Erythroblast (primary cell): ENCODE data around the gene COL9A3.

ENCODE experiments used
- DNase-seq, 2 experiments: peaks; one replicate each; lab custom pipeline; 2025; lab: John Stamatoyannopoulos, UW
- GATA1 ChIP-seq: IDR thresholded peaks from 2 replicates; pipeline ENCODE4 v1.6.1; 2011; ENCODE audit warnings: low read depth, mild to moderate bottlenecking, control low read depth, low read length, moderate library complexity
- POLR2A ChIP-seq: IDR thresholded peaks from 2 replicates; pipeline ENCODE4 v1.6.1; 2011; ENCODE audit warnings: mild to moderate bottlenecking, low read length

Gene COL9A3

DNA sequence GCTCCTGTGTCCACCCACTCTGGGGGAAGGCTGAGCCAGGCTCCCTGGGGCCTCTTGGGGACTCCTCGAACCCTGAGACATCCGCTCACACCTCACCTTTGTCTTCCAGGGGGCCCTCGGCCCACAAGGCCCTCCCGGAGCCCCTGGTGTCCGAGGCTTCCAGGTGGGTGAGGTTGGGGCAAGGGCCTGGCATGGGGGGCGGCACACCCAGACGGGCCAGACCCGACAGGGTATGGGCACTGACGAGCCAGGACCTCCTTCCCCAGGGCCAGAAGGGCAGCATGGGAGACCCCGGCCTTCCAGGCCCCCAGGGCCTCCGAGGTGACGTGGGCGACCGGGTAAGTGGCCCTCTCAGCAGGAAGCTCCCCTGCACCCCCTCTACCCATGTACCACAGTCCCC lies 13.4 kb downstream of the COL9A3 start:
- no peak for DNase-seq
- no peak for TF ChIP-seq POLR2A
- no peak for TF ChIP-seq GATA1

DNA sequence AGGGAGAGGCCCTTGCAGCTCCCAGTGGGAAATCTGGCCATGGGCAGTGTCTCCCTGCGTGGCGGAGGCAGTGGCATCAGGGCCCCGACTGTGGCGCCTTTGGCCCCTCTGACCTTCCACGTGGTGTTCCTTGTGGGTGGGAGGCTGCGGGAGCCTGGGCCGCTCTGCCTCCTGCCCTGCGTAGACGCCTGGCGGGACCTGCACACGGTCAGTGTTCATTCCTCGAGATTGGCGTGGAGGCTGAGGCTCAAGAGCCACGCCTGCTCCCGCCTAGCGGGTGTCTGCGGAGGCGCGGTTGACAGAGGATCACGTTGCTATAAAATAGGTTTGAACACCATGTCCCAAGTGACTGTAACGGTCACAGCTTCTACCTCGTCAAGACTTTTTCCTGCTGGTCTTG lies 14.0 kb downstream of the COL9A3 start:
- DNase-seq = no peak
- TF ChIP-seq GATA1 = no peak

DNA sequence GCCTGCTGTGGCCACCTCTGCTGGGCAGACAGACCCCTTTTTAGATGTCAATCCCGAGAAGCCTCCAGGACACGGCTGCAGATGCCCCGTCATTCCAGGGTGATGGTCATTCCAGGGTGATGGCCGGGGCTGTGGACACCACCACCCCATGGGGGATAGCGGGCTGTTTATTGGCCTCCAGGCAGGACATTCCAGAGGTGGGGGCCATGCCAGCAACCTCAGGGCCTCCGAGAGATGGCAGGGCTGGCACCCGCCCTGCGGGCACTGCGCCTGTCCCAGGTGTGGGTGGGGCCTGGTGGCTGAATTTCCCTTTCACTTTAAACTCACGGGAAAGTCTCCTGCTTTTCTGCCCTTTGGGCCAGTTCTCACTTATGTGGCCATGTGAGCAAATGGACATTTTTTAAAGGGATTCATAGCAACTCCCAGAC lies 14.5 kb downstream of the COL9A3 start:
- TF ChIP-seq GATA1 = no peak
- no peak for TF ChIP-seq POLR2A
- DNase-seq = no peak

DNA sequence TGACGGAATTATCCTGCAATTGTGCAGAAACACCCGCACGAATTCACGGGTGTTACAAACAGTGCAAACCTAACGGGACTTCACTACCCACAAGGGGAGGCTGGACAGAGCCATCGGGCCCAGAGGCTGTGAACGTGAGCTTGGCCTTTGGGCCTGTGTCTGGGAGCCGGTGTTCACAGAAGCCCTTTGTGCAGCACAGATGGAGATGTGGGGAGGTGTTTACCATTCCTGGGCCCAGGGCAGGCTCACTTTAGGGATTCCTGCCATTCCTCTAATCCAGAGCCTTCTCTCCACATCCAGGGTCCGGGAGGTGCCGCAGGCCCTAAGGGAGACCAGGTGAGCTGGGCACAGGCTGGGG lies 15.0 kb downstream of the COL9A3 start:
- TF ChIP-seq GATA1 (no peak), POLR2A (no peak)
- no peak for DNase-seq

DNA sequence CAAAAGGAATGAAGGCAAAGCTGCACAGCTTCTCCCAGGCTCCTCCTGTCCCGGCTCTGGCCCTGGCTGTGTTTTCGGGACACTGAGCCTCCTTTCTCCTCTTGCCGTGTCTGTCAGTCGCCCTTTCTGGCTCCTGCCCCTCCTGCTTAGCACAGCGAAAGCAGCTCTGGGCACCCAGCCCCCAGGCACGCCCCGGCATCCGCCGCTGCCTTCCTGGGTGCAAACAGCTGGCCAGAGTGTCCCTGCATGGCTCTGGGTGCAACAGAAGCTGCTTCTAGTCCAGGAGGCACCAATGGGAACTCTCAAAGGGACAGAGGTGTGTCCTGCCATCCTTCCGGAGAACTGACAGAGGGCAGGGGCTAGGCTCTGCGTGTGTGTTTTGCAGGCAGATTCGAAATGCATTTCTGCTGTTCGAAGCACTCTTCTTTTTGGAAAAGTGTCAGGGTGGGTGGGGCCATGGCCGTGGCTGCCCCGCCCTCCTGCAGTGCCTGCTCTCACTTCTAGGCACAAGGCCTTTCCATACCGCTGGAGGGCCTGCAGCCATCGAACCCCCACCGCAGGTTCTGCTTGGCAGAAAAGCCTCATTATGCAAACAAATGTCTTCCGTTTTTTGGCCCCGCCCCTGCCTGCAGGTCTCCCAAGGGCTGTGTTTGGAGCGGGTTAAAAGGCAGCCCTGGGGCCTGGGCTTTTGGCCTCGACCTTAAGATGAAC lies 15.5 kb downstream of the COL9A3 start:
- peak; percentile 44 to 47 for DNase-seq
- TF ChIP-seq POLR2A (no peak), GATA1 (no peak)

DNA sequence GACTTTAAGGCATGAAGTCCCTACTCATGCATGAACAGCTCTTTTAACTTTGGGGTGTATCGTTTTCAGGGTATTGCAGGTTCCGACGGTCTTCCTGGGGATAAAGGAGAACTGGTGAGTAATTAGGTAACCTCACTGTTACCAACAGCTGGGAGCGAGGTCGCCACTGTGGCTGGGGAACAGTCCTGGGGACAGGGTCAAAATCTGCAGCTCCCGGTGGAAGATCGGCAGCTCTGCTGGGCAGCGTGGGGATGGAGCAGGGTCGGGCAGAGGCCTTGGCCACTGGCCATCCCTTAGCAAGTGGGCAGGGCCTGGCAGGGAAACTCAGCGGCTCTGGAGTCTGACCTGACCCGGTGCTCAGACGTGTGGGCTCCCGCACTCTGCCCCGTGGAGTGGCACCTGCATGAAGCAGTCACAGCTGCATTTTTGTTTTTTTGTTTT lies 16.1 kb downstream of the COL9A3 start:
- TF ChIP-seq GATA1 (no peak), POLR2A (no peak)

DNA sequence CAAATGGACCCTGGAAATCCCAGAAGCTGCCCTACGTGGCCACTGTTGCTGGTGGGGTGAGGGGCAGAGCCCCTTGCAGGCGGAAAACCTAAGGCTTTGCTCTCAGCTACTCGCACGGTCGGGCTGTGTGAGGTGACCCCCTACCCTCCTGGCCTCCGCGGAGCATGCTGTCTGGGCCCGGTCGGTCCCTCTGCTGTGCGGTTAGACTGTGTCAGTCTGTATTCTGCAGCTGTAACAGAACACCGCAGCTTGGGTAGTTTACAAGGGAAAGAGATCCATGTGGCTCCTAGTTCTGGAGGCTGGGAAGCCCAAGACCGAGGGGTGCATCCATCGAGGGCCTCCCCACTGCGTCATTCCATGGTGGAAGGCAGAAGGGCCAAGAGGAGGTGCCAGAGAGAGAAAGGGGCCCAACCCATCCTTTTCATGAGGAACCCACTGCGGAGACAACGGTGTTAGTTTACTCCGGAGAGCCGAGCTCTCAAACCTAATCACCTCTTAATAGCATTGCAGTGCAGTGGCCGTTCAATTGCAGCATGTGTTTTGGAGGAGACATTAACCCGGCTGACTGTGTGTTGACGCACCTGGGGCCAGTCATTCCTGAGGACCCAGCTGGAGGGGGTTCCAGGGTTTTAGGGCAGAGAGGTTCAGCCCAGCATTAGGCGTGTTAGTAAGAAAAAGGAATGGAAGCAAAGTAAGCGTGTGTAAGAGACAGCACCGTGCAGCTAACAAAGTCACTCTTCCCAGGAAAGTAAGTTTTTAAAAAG lies 18.3 kb downstream of the COL9A3 start:
- no peak for DNase-seq
- TF ChIP-seq POLR2A (no peak), GATA1 (no peak)

More for the DNA sequence above, 16.1 kb downstream of the COL9A3 start:
- DNase-seq = no peak

DNA sequence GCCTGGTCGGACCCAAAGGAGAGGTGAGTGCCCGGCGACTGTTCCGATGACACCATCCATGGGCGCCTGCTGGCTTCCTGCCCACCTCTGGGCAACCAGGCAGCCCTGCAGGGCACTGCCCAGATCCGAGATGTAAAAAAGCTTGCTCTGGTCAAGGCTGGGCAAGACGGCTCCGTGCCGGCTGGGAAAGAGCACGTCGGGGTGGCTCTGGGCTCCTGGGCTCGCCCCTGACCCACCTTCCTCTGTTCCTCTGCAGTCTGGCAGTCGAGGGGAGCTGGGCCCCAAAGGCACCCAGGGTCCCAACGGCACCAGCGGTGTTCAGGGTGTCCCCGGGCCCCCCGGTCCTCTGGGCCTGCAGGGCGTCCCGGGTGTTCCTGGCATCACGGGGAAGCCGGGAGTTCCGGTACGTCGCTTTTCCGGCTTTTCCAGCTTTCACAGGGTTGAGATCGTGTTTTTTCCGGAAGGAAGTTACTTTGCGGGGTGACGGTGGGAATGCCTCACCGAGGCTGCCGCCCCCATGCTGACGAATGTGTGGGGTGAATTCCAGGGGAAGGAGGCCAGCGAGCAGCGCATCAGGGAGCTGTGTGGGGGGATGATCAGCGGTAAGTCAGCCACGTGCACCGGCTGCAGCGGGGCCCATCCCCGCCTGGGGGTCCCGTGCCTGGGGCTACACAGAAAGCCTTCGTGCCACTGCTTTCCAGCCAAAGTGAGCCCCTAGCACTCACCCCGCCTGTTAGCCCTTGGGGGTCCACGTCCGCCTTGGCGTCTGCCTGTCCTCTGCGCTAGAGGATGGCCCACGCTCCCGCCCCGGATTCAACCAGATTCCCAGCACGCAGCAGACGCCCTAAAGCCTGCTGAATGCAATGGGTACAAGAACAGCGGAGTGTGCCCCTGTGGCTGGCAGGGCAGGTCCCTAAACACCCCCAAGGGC lies 19.3 kb downstream of the COL9A3 start:
- TF ChIP-seq POLR2A (no peak), GATA1 (no peak)
- no peak for DNase-seq

DNA sequence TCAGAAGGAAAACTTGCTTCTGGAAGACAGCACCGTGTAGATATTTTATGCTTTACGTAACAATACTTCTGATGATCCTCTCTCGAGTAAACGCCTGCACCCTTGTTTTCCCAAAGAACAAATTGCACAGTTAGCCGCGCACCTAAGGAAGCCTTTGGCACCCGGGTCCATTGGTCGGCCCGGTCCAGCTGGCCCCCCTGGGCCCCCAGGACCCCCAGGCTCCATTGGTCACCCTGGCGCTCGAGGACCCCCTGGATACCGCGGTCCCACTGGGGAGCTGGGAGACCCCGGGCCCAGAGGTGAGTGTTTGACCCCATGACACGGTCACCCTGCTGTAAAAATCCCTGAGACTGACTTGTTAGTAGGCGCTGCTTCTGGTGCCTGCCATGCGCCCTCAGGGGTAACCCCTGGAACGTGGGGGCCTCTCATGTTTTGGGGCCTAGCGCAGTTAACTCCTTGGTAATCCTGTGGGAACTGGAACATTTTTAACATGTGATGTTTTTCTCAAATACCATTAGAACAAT lies 20.2 kb downstream of the COL9A3 start:
- TF ChIP-seq GATA1 (no peak), POLR2A (no peak)
- no peak for DNase-seq

DNA sequence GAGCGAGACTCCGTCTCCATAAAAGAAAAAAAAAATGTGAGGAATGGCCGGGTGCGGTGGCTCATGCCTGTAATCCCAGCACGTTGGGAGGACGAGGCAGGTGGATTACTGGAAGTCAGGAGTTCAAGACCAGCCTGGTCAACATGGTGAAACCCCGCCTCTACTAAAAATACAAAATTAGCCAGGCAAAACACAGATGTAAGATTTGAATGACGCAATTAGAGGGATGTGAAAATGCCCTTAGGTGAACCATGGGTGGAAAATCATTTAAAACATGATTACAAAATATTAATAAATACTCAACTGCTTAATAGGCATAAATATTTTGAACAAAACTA lies 20.9 kb downstream of the COL9A3 start:
- TF ChIP-seq POLR2A (no peak), GATA1 (no peak)
- no peak for DNase-seq

DNA sequence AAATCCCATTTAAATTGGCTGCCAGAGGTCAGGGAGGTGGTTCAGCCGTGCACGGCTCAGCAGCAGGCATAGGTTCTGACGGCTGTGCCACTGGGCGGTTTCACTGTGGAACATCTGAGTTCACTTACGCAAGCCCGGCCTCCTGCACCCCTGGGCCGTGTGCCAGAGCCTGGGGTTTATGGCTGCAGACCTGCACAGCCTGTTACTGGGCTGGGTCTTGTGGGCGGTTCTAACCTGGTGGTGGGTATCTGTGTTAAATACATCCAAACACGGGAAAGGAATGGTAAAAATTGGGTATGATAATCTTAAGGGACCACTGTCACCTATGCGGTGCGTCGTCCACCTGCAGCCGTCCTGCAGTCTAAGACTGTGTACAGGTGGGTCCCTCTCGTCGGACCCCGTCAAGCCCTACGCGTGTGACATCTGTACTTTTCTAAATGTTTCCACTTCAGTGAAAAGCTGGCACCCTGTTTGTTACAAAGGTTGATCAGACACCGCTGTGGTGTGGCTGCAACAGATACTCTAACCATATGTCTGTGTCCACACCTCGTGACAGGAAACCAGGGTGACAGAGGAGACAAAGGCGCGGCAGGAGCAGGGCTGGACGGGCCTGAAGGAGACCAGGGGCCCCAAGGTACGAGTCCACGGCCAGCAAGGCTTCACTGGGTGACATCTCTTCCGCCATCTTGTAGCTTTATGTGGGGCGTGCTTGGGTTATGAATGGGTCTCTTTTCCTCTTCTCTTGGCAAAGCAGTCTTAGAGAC lies 21.5 kb downstream of the COL9A3 start:
- TF ChIP-seq POLR2A = no peak
- TF ChIP-seq GATA1 = no peak
- no peak for DNase-seq

DNA sequence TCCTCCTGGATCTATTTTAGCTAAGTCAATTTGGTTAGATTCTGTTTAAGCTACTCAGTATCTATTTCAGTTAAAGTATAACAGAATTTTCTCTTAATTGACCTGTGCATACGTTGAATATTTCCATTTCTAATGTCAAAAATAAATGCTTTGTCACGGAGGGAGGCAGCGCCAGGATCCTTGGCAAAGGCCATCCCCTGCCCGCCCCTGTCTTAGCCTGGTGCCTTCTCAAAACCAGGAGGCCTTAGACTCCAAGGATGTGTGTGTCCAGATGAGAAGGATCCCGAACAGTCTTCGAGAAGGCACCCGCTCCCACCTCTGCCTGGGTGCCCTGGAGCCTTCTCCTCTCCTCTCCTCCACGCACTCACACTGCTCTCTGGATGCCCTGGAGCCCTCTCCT lies 22.4 kb downstream of the COL9A3 start:
- TF ChIP-seq GATA1 (no peak), POLR2A (no peak)

DNA sequence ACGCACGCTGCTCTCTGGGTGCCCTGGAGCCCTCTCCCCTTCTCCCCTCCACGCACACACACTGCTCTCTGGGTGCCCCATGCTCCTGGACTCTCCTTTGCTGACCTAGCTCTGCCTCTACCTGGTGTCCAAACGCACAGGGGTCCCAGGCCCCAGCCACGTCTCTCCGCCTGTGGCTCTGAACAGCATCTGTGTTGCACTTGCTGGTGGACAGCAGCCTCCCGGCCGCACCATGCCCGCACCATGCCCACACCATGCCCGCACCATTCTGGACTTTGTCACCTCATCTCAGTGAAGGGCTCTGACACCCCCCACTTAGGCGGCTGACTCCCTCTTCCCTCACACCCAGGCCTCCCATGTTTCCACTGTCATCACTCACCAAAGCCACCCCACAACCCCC lies 23.0 kb downstream of the COL9A3 start:
- no peak for DNase-seq
- no peak for TF ChIP-seq POLR2A
- TF ChIP-seq GATA1 = no peak

More for the DNA sequence above, 22.4 kb downstream of the COL9A3 start:
- no peak for DNase-seq
